HepG2 (cell line): ENCODE results near the gene P3H3. TPM values are rescaled to one million over a fixed set of nuclear protein-coding genes. Genes with fewer than 3 reads are reported as not detected.

ENCODE experiments used
- BCLAF1 ChIP-seq: fragments of 450-650 bp; IDR thresholded peaks from 2 replicates; pipeline ENCODE4 v1.6.1; 2017; ENCODE audit warnings: mild to moderate bottlenecking
- CBFB ChIP-seq: sonication (generic); formaldehyde crosslinking; IDR thresholded peaks from 2 replicates; pipeline ENCODE4 v1.4.0; 2020; ENCODE audit warnings: missing genetic modification reagents
- EED ChIP-seq: sonication (generic); formaldehyde crosslinking; IDR thresholded peaks from 2 replicates; pipeline ENCODE4 v1.5.0; 2020; ENCODE audit warnings: mild to moderate bottlenecking, missing genetic modification reagents
- FOXP4 ChIP-seq: sonication (generic); formaldehyde crosslinking; IDR thresholded peaks from 2 replicates; pipeline ENCODE4 v1.4.0; 2020; ENCODE audit warnings: missing genetic modification reagents
- JUND ChIP-seq: sonication (generic); formaldehyde crosslinking; IDR thresholded peaks from 2 replicates; pipeline ENCODE4 v1.8.0; 2022; ENCODE audit warnings: mild to moderate bottlenecking, missing genetic modification reagents
- KAT8 ChIP-seq: IDR thresholded peaks from 2 replicates; pipeline ENCODE4 v1.6.1; 2016; ENCODE audit warnings: missing genetic modification reagents, missing compliant biosample characterization
- MIER3 ChIP-seq: IDR thresholded peaks from 2 replicates; pipeline ENCODE4 v1.6.1; 2016; ENCODE audit warnings: missing compliant biosample characterization, borderline replicate concordance
- NFATC3 ChIP-seq: sonication (generic); formaldehyde crosslinking; IDR thresholded peaks from 2 replicates; pipeline ENCODE4 v1.5.1; 2020; ENCODE audit warnings: mild to moderate bottlenecking, missing genetic modification reagents
- NONO ChIP-seq, 2 experiments: fragments of 450-650 bp in 1 of 2; sonication (generic) in 1 of 2; formaldehyde crosslinking in 1 of 2; IDR thresholded peaks in 1 of 2; conservative IDR thresholded peaks in 1 of 2; 2 replicates each; pipeline versions ENCODE4 v1.6.1 to v1.8.0; 2017 to 2022; ENCODE audit warnings: mild to moderate bottlenecking in 1 of 2, missing genetic modification reagents in 1 of 2, moderate library complexity in 1 of 2
- NRL ChIP-seq: sonication (generic); formaldehyde crosslinking; IDR thresholded peaks from 2 replicates; pipeline ENCODE4 v1.5.0; 2020; ENCODE audit warnings: missing genetic modification reagents, mild to moderate bottlenecking, moderate library complexity, borderline replicate concordance
- RBAK ChIP-seq: sonication (generic); formaldehyde crosslinking; IDR thresholded peaks from 2 replicates; pipeline ENCODE4 v1.5.1; 2020; ENCODE audit warnings: mild to moderate bottlenecking, missing genetic modification reagents
- SMC3 ChIP-seq: IDR thresholded peaks from 2 replicates; pipeline ENCODE4 v1.6.1; 2011; ENCODE audit warnings: low read length, improper control_type of control experiment
- SNAI1 ChIP-seq: sonication (generic); formaldehyde crosslinking; IDR thresholded peaks from 2 replicates; pipeline ENCODE4 v1.5.0; 2020; ENCODE audit warnings: mild to moderate bottlenecking, missing genetic modification reagents, borderline replicate concordance
- SOX6 ChIP-seq, 2 experiments: fragments of 450-650 bp in 1 of 2; sonication (generic) in 1 of 2; formaldehyde crosslinking in 1 of 2; IDR thresholded peaks; 2 replicates each; pipeline versions ENCODE4 v1.4.0 to v1.6.1; 2017 to 2020; ENCODE audit warnings: antibody characterized with exemption in 1 of 2, mild to moderate bottlenecking in 1 of 2, missing genetic modification reagents in 1 of 2
- SP1 ChIP-seq, 2 experiments: fragments of 450-650 bp in 1 of 2; sonication (generic) in 1 of 2; formaldehyde crosslinking in 1 of 2; IDR thresholded peaks; 2 replicates each; pipeline versions ENCODE4 v1.4.0 to v1.6.1; 2016 to 2020; ENCODE audit warnings: missing genetic modification reagents in 1 of 2
- TMF1 ChIP-seq: sonication (generic); formaldehyde crosslinking; IDR thresholded peaks from 2 replicates; pipeline ENCODE4 v1.8.1; 2022; ENCODE audit warnings: low read depth, missing genetic modification reagents
- ZIK1 ChIP-seq: sonication (generic); formaldehyde crosslinking; IDR thresholded peaks from 2 replicates; pipeline ENCODE4 v1.5.0; 2020; ENCODE audit warnings: mild to moderate bottlenecking, low read depth, missing genetic modification reagents, borderline replicate concordance
- ZNF232 ChIP-seq: sonication (generic); formaldehyde crosslinking; IDR thresholded peaks from 2 replicates; pipeline ENCODE4 v1.4.0; 2020; ENCODE audit warnings: missing genetic modification reagents, borderline replicate concordance
- ZNF431 ChIP-seq: sonication (generic); formaldehyde crosslinking; IDR thresholded peaks from 2 replicates; pipeline ENCODE4 v1.9.0; 2022; ENCODE audit warnings: missing genetic modification reagents, low read depth, mild to moderate bottlenecking, borderline replicate concordance
- ZNF460 ChIP-seq: sonication (generic); formaldehyde crosslinking; IDR thresholded peaks from 2 replicates; pipeline ENCODE4 v1.5.1; 2020; ENCODE audit warnings: missing genetic modification reagents, mild to moderate bottlenecking, borderline replicate concordance
- ZNF564 ChIP-seq: sonication (generic); formaldehyde crosslinking; IDR thresholded peaks from 2 replicates; pipeline ENCODE4 v1.8.1; 2023; ENCODE audit warnings: mild to moderate bottlenecking, missing genetic modification reagents
- ZNF629 ChIP-seq: sonication (generic); formaldehyde crosslinking; conservative IDR thresholded peaks from 2 replicates; pipeline ENCODE4 v1.5.0; 2020; ENCODE audit warnings: missing genetic modification reagents
- ZNF652 ChIP-seq: IDR thresholded peaks from 2 replicates; pipeline ENCODE4 v1.6.1; 2016; ENCODE audit warnings: low read depth, borderline replicate concordance
- ZNF678 ChIP-seq: sonication (generic); formaldehyde crosslinking; IDR thresholded peaks from 2 replicates; pipeline ENCODE4 v1.4.0; 2020; ENCODE audit warnings: mild to moderate bottlenecking, missing genetic modification reagents
- polyA plus RNA-seq, 8 experiments: library from polyadenylated mRNA; depleted of rRNA in 3 of 8; stranded (reverse) in 7 of 8; unstranded in 1 of 8; fragments of >200 nt; fragmentation: Illumina TruSeq in 4 of 8; extraction: Trizol in 4 of 8; gene quantifications; 2 replicates each; pipeline versions ENCODE4 v1.2.1 to v1.2.3, GENCODE V29; 2011 to 2016; ENCODE audit warnings: low read depth in 4 of 8, missing spikeins in 1 of 8, mixed read lengths in 1 of 8; ENCODE audit not compliant: insufficient read depth in 1 of 8
- total RNA-seq, 5 experiments: library from RNA; depleted of rRNA; stranded (reverse); fragments of >200 nt; fragmentation: Illumina TruSeq; extraction: Trizol; gene quantifications; 2 replicates each; pipeline ENCODE4 v1.2.3, GENCODE V29; 2016; ENCODE audit warnings: low read depth in 1 of 5

P3H3 gene
- total and polyA plus RNA-seq, 2 of the 13 experiments (the other 11 are each of a cell fraction or from before 2014, with no cell fraction given), result 20.1 to 20.5 TPM

GRCh38 chr12:6867413-6868210 is 39.4 kb downstream of the P3H3 start, which contains the start of gene TPI1 (continued):
- peak; percentile 63; the same call in 1 of the 2 replicates for TF ChIP-seq KAT8 (CRISPR knock-in tag)
- no peak; the same call in 1 of the 2 replicates for TF ChIP-seq ZNF232 (CRISPR knock-in tag)
- TF ChIP-seq ZNF629 (CRISPR knock-in tag), result no peak
- no peak for TF ChIP-seq JUND
- TF ChIP-seq SP1 (IDR thresholded peaks at IDR 0.05), result no peak
- peak; percentile 65 for TF ChIP-seq SP1 (CRISPR knock-in tag; IDR thresholded peaks at IDR 0.05)
- no peak for TF ChIP-seq MIER3 (CRISPR knock-in tag)
- no peak for TF ChIP-seq EED
- no peak for TF ChIP-seq NONO (IDR thresholded peaks at IDR 0.05)
- peak; percentile 79; the same call in 1 of the 2 replicates for TF ChIP-seq NONO (CRISPR knock-in tag; conservative IDR thresholded peaks at IDR 0.05)
- no peak for TF ChIP-seq NFATC3 (CRISPR knock-in tag)
- 0 out of 2 replicates have a peak, but pooled peaks have one; percentile 48 for TF ChIP-seq ZNF564 (CRISPR knock-in tag)
- TF ChIP-seq ZIK1 (CRISPR knock-in tag), result no peak; the same call in 1 of the 2 replicates
- TF ChIP-seq NRL (CRISPR knock-in tag), result no peak
- TF ChIP-seq RBAK, result no peak
- TF ChIP-seq CBFB (CRISPR knock-in tag), result no peak
- peak; percentile 87 for TF ChIP-seq TMF1 (CRISPR knock-in tag)
- TF ChIP-seq ZNF460, result no peak
- 0 out of 2 replicates have a peak, but pooled peaks have one; percentile 20 for TF ChIP-seq FOXP4 (CRISPR knock-in tag)
- no peak for TF ChIP-seq ZNF652 (CRISPR knock-in tag)
- 0 out of 2 replicates have a peak, but pooled peaks have one; percentile 52 for TF ChIP-seq SNAI1 (CRISPR knock-in tag)
- no peak; the same call in 1 of the 2 replicates for TF ChIP-seq ZNF431 (CRISPR knock-in tag)
- no peak for TF ChIP-seq SOX6 (IDR thresholded peaks at IDR 0.05)
- 0 out of 2 replicates have a peak, but pooled peaks have one; percentile 24 for TF ChIP-seq SOX6 (CRISPR knock-in tag; IDR thresholded peaks at IDR 0.05)
- no peak; the same call in 1 of the 2 replicates for TF ChIP-seq ZNF678
- no peak for TF ChIP-seq BCLAF1
- no peak for TF ChIP-seq SMC3
